ES-I3 (cell line): Measurements from ENCODE around the gene ARMH3.
A peak's percentile ranks its signal among the peaks of the same experiment; 100 is the strongest.

ENCODE experiments used
- H3K36me3 ChIP-seq: 2 replicates; pipeline ENCODE4 v1.6.1; 2013; ENCODE audit warnings: mild to moderate bottlenecking, low read length, control low read depth, moderate library complexity; ENCODE audit not compliant: insufficient read depth
- H3K4me1 ChIP-seq: 2 replicates; pipeline ENCODE4 v1.6.1; 2013; ENCODE audit warnings: mild to moderate bottlenecking, control low read depth, low read length; ENCODE audit not compliant: insufficient read depth
- H3K9ac ChIP-seq: 2 replicates; pipeline ENCODE4 v1.6.1; 2013; ENCODE audit warnings: low read depth, mild to moderate bottlenecking, low read length, moderate library complexity
- H3K9me3 ChIP-seq: 2 replicates; pipeline ENCODE4 v1.6.1; 2013; ENCODE audit warnings: mild to moderate bottlenecking, low read length, moderate library complexity; ENCODE audit not compliant: control insufficient read depth, insufficient read depth

ARMH3 gene, protein sequence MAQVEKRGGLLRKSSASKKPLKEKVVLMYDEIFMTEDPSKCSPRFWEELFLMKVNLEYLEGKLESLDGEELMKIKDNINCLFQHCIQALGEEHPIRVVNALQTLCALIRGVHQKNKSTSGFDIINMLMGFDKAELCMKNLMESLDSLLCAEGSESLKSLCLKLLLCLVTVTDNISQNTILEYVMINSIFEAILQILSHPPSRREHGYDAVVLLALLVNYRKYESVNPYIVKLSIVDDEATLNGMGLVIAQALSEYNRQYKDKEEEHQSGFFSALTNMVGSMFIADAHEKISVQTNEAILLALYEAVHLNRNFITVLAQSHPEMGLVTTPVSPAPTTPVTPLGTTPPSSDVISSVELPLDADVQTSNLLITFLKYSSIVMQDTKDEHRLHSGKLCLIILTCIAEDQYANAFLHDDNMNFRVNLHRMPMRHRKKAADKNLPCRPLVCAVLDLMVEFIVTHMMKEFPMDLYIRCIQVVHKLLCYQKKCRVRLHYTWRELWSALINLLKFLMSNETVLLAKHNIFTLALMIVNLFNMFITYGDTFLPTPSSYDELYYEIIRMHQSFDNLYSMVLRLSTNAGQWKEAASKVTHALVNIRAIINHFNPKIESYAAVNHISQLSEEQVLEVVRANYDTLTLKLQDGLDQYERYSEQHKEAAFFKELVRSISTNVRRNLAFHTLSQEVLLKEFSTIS

DNA sequence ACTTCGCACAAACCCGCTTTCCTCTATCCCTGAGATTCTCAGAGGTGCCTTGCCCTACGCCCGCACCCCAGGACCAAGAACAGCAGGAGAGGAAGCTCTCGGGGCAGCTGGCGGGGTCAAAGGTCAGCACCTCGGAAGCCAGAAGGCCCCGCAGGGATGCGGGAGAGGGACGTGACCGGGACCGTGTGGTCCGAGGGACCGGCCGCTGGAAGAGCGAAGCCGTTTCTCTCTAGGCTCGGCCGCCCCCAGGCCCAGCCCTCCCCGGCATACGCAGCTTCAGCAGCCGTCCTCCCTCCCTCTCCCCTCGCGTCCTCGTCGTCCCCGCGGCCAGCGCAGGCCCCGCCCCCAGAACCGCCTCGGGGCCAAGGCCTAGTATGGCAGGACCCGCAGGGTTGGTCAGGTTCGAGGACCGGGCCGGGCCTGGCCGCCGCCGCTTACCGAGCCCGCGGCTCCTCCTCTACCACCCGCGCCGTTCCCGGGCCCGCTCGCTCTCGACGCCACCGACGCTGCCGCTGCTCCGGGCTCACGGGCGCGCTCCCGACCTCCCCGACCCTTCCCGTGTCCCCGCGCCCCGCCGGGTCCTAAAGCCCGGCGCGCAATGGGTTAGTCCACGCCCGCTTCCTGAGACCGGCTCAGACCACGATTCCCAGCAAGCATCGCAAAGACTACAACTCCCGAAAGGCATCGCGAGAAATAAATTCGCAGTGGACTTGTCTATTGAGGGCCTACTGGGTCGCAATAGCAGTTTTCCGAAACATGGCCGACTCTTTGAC lies at the start of gene ARMH3:
Gene ARMH3, minus strand, starts transcription at position 527 of the 773 bp plus-strand sequence. CDS start 16,059 bp downstream, outside the sequence.
- Histone ChIP-seq H3K9ac (peak within 1 kb of the TSS; percentile 88), H3K9me3 (no peaks in the 10 kb centered on the region), H3K36me3 (no peaks in the 10 kb centered on the region), H3K4me1 (peaks cover 10% of the 10 kb centered on the region; the same call in 1 of the 2 replicates)

DNA sequence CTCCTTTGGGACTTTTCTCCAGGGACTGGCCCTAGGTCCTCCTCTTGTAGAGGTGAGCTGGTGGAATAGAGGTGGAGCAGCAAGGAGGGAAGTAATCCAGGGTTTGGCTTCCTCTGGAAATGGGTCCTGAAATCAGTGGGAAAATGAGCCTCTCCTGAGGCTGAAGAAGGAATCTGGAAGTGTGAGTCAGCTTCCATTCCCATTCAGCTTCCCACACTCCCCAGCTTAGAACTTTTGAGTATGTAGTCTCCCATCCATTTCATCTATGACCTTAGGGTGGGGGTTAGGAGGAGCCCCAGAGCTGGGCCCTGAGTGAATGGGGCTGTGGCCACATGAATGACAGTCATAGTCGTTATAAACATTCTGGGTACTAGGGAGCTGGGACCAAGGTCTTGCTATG lies 46.4 kb upstream of the ARMH3 start:
- Histone ChIP-seq H3K9me3 (no peaks in the 10 kb centered on the region), H3K36me3 (peaks cover 8% of the 10 kb centered on the region; the same call in 1 of the 2 replicates), H3K4me1 (no peaks in the 10 kb centered on the region), H3K9ac (no peak overlapping the region)

DNA sequence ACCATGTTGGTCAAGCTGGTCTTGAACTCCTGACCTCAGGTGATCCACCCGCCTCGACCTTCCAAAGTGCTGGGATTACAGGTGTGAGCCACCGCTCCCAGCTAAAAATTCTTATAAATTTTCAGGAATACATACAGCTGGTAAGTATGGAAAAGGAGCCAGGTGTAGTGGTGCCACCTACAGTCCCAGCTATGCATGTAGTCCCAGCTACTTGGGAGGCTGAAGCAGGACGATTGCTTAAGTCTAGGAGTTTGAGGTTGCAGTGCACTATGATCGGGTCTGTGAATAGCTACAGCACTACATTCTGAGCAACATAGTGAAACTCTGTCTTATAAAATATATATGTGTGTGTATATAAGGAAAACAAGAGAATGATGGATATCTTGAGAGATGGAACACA lies 45.2 kb upstream of the ARMH3 start:
- H3K4me1 ChIP-seq: no peaks in the 10 kb centered on the region
- H3K9ac ChIP-seq: no peak overlapping the region
- 0 out of 2 replicates have a peak, but pooled peaks cover 2% of the 10 kb centered on the region for H3K36me3 ChIP-seq
- H3K9me3 ChIP-seq: no peaks in the 10 kb centered on the region

DNA sequence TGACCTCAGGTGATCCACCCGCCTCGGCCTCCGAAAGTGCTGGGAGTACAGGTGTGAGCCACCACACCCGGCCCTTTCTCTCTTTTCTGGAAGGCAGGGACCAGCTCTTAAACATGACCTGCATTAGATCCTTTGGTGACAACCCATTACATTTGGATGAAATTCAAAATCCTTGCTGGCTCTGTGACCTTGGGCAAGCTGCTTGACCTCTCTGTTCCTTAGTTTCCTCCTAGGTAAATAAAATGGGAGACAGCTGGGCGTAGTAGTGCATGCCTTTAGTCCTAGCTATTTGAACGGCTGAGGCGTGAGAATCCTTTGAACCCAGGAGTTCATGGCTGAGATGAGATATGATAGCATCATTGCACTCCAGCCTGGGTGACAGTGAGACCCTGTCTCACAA lies 40.5 kb upstream of the ARMH3 start:
- Histone ChIP-seq H3K9ac (no peak overlapping the region), H3K36me3 (no peaks in the 10 kb centered on the region), H3K4me1 (no peaks in the 10 kb centered on the region), H3K9me3 (no peaks in the 10 kb centered on the region)

DNA sequence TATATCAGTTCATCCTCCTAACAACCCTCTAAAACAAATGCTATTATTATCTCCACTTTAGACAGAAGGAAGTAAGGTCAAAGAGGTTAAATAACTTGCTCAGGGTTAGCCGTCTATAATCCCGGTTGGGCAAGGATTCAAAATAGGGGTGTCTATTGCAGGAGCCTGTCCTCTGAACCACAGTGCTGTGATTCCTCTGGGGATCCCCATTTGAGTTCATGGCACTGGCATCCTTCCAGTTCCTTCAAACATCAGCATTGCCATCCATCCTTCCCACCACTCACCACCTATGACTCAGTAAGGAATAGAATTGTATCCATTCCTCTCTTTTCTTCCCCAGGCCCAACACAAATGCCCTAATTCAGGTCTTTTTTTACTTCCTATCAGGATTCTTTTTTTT lies 34.8 kb upstream of the ARMH3 start:
- Histone ChIP-seq H3K4me1 (no peaks in the 10 kb centered on the region), H3K9ac (no peak overlapping the region), H3K36me3 (no peaks in the 10 kb centered on the region; the same call in 1 of the 2 replicates), H3K9me3 (no peaks in the 10 kb centered on the region)

DNA sequence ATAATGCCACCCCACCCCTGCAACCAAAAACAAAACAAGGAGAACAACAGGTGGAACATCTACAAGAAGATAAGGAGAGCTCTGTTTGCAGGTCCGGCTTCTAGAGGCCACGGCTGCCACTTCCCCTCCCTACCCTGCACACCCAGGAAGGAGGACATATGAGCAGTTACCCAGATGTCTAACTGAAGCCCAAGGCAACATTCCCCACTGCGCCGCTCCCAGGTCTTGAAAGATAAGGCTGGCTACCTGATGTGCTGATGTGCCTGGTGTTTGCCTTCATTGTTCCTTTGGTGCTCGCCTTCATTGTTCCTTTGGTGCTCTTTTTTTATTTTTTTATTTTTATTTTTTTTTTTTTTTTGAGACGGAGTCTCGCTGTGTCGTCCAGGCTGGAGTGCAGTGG lies 30.2 kb upstream of the ARMH3 start:
- no peaks in the 10 kb centered on the region; the same call in 1 of the 2 replicates for H3K36me3 ChIP-seq
- no peaks in the 10 kb centered on the region for H3K4me1 ChIP-seq
- H3K9ac ChIP-seq: no peak overlapping the region
- H3K9me3 ChIP-seq: no peaks in the 10 kb centered on the region

DNA sequence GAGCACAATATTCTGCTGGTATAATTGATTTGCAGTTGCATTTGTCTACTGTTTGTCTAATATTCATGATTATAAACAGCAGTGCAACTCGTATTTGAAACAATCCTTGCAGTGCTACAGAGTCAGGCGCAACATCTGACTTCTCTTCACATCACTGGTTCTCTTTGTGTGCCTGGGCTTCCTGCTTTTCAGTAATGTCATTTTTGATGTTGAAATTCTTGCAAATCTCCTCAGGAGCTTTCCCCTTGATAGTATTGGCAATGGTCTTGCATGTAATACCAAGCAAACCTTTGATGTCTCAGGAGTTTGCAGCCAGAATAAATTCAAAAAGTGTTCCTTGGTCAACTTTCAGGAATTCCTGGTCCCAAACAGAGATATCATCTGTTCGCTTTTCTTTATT lies 29.4 kb upstream of the ARMH3 start:
- no peak overlapping the region for H3K9ac ChIP-seq
- H3K4me1 ChIP-seq: no peaks in the 10 kb centered on the region
- H3K9me3 ChIP-seq: no peaks in the 10 kb centered on the region
- H3K36me3 ChIP-seq: no peaks in the 10 kb centered on the region; the same call in 1 of the 2 replicates

DNA sequence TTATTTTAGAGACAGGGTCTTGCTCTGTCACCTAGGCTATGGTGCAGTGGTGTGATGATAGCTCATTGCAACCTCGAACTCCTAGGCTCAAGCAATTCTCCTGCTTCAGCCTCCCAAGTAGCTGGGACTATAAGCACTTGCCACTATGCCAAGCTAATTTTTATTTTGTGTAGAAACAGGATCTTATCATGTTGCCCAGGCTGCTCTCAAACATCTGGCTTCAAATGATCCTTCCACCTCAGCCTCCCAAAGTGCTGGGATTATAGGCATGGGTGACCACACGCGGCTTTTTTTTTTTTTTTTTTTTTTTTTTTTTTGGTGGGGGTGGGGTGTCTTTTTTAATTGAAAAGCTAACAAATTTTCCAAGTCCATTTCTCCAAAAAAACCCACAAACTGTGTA lies 27.6 kb upstream of the ARMH3 start:
- Histone ChIP-seq H3K36me3 (no peaks in the 10 kb centered on the region; the same call in 1 of the 2 replicates), H3K9me3 (no peaks in the 10 kb centered on the region), H3K9ac (no peak overlapping the region), H3K4me1 (no peaks in the 10 kb centered on the region)

DNA sequence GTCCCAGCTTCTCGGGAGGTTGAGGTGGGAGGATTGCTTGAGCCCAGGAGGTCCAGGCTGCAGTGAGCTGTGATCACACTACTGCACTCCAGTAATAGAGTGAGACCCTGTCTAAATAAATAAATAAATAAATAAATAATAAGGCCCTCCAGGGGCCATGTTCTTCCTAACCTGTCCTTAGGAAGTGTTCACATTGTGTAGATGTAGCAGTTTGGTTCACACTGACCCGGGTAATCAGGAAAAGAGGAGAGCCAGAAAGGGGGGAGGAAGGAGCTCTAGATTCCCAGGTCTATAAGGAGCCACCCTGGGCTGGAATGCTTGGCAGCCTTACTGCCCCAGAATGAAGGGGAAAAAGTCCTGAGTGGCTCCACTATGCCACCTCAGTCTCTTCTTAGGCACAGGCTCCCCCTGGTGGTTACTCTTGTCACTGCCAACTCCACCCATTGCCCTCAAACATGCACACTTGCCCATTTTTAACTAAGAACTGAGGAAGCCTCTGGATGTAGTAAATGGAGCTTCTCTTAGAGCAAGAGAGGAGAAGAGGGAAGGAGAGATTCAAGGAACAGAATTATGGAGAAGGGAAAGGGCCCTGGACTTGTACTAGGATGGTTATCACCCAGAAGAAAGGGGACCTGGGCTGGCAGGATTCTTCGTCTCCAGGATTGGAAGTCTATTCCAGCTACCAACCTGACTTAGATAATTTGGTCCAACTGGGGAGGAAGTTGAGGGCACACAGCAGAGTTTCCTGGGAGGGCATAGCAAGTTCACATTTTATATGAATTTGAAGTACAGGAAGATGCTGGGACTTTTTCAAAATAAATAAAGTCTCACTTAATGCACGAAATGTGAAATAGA lies 16.9 kb upstream of the ARMH3 start:
- Histone ChIP-seq H3K36me3 (no peaks in the 10 kb centered on the region), H3K9ac (no peak overlapping the region), H3K9me3 (no peaks in the 10 kb centered on the region), H3K4me1 (no peaks in the 10 kb centered on the region; the same call in 1 of the 2 replicates)

DNA sequence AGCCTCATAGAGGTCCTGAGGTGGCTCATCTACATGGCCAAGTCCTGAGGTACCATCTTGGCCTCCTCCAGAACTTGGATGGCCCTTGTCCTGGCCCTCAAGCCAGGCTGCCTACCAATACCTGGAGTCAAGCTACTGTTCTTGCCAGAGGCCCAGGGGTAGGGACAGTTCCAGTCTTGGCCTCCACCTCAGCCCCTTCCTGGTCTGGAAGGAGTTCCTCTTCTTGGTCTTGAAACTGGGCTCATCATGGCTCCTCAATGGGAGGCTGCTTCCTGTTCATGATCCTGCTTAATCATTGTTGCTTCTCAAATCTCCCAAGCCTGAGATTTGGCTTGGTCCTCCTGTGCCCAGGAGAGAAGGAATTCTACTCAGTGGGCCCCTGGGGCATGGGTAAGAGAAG lies 13.1 kb upstream of the ARMH3 start:
- no peak overlapping the region for H3K9ac ChIP-seq
- H3K9me3 ChIP-seq: no peaks in the 10 kb centered on the region
- H3K4me1 ChIP-seq: no peaks in the 10 kb centered on the region; the same call in 1 of the 2 replicates
- H3K36me3 ChIP-seq: no peaks in the 10 kb centered on the region

DNA sequence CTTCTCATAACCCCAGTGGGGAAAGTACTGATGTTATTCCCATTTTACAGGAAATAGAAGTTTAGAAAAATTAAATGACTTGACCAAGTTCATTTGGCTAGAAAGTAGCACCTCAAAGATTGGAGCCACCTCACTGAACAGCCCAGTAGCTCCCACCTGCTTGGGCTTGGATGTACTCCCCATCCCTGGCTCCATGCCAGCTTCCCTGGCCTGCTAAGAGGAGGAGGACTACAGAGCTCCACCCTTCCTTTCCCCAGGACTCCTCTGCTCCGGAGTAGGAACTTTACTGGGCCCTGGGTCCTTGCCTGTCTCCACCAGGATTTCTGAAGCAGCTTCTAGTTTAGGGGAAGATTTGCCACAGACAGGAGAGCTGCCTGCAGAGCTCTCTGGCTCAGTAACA lies 12.2 kb upstream of the ARMH3 start:
- Histone ChIP-seq H3K4me1 (no peaks in the 10 kb centered on the region; the same call in 1 of the 2 replicates), H3K9me3 (no peaks in the 10 kb centered on the region), H3K36me3 (no peaks in the 10 kb centered on the region), H3K9ac (no peak overlapping the region)

DNA sequence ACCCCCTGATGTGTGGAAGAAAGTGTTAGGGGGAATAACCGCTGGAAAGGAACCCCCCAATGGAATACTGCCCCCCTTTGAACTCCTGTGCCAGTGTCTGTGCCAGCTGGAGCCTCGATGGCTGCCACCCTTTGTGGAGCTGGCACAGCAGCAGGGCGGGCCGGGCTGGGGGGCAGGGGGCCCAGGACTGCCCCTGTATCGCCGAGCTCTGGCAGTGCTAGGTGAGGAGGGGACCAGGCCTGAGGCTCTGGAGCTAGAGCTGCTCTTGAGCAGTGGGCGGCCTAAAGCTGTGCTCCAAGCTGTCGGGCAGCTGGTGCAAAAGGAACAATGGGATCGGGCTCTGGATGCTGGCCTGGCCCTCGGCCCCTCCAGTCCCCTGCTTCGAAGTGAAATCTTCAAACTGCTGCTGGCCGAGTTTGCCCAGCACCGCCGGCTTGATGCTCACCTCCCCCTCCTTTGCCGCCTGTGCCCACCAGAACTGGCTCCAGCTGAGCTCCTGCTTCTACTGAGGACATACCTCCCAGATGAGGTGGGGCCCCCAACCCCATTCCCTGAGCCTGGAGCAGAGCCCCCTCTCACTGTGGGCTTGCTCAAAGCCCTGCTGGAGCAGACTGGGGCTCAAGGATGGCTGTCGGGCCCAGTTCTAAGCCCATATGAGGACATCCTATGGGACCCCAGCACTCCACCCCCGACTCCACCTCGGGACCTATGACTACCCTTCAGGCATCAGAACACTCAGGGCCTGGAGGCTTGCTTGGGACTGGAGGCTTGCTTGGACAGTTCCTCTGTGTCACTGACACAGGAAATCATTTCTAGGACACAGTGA lies 11.3 kb upstream of the ARMH3 start:
- Histone ChIP-seq H3K36me3 (no peaks in the 10 kb centered on the region), H3K9me3 (no peaks in the 10 kb centered on the region), H3K9ac (no peak overlapping the region), H3K4me1 (no peaks in the 10 kb centered on the region)
